Uterus (tissue), 2 donors: ENCODE data around the gene OTOA.

Experiments
- CTCF ChIP-seq, 4 experiments: fragments of 200-600 bp in 2 of 4; fragments of 450-650 bp in 2 of 4; sonication (generic) in 2 of 4; IDR thresholded peaks; one replicate each; pipeline ENCODE4 v1.5.1; 2016 to 2019; ENCODE audit warnings: antibody characterized with exemption in 4 of 4, mild to moderate bottlenecking in 2 of 4, moderate library complexity in 1 of 4
- POLR2A ChIP-seq, 2 donors: fragments of 450-650 bp; IDR thresholded peaks; one replicate each; pipeline ENCODE4 v1.6.1; 2016; ENCODE audit warnings: antibody characterized with exemption in 2 of 2, mild to moderate bottlenecking in 1 of 2, moderate library complexity in 1 of 2

GRCh38 chr16:21708533-21709115 is 44.9 kb downstream of the OTOA start:
- TF ChIP-seq POLR2A (IDR thresholded peaks at IDR 0.05) = no peak
- peak; percentile 69 to 76 (median 73) for TF ChIP-seq CTCF (IDR thresholded peaks at IDR 0.05)
